Measurements from ENCODE around the gene NUP188.
"Not testable (repeated sequence)": the region's sequence is repeated elsewhere in the genome, so short reads cannot be mapped to it uniquely, and the experiment has no call there.

The NUP188 gene

GRCh38 chr9:128946571-128947276 lies 775 bp upstream of the NUP188 start:
- peak; percentile 12 for DNase-seq

GRCh38 chr9:128947277-128947526 lies 297 bp upstream of the NUP188 start:
- no peak for DNase-seq

- not testable (repeated sequence) for DNase-seq
Measured at GRCh38 chr9:128961403-128961802, 13.9 kb downstream of the NUP188 start.

GRCh38 chr9:128969491-128969890 lies 22.0 kb downstream of the NUP188 start:
- no peak for DNase-seq

GRCh38 chr9:128972956-128973355 lies 25.5 kb downstream of the NUP188 start:
- no peak for DNase-seq

GRCh38 chr9:128979111-128979510 lies 31.6 kb downstream of the NUP188 start:
- no peak for DNase-seq

- no peak for DNase-seq
Measured at GRCh38 chr9:128983536-128983935, 36.0 kb downstream of the NUP188 start.

- no peak for DNase-seq
Measured at GRCh38 chr9:128986671-128987070, 39.2 kb downstream of the NUP188 start.

- DNase-seq = no peak
Measured at GRCh38 chr9:128987805-128988204, 40.3 kb downstream of the NUP188 start.

- DNase-seq = no peak
Measured at GRCh38 chr9:128992995-128993394, 45.5 kb downstream of the NUP188 start.

GRCh38 chr9:128995791-128996190 lies 48.3 kb downstream of the NUP188 start:
- no peak for DNase-seq

GRCh38 chr9:128998462-128998861 lies 51.0 kb downstream of the NUP188 start:
- no peak for DNase-seq

- DNase-seq = no peak
Measured at GRCh38 chr9:128999581-129000206, 52.2 kb downstream of the NUP188 start.

- DNase-seq = no peak
Measured at GRCh38 chr9:129001504-129002325, 54.2 kb downstream of the NUP188 start.

GRCh38 chr9:129002992-129003391 lies 55.5 kb downstream of the NUP188 start:
- no peak for DNase-seq

GRCh38 chr9:129004173-129004572 lies 56.7 kb downstream of the NUP188 start:
- not testable (repeated sequence) for DNase-seq

- no peak for DNase-seq
Measured at GRCh38 chr9:129005336-129005997, 58.0 kb downstream of the NUP188 start.

- DNase-seq = peak; percentile 10
Measured at GRCh38 chr9:129006328-129007034, 59.0 kb downstream of the NUP188 start.

- DNase-seq = no peak
Measured at GRCh38 chr9:129007035-129007765, 59.7 kb downstream of the NUP188 start.

- DNase-seq = no peak
Measured at GRCh38 chr9:129007766-129008468, 60.4 kb downstream of the NUP188 start.

GRCh38 chr9:129008469-129008965 lies 61.0 kb downstream of the NUP188 start:
- DNase-seq = no peak
